OCI-LY3 (cell line): ENCODE measurements around the gene MAGI2.

Experiments used
- H2AFZ ChIP-seq: fragments of 200-600, 300-600 bp; shearing (Covaris generic); 2 replicates; pipeline ENCODE4 v1.6.0; 2014; ENCODE audit warnings: antibody characterized with exemption, low read depth, low read length
- H3K27ac ChIP-seq: fragments of 200-600, 300-600 bp; sonication (generic); 2 replicates; pipeline ENCODE4 v1.5.1; 2014; ENCODE audit warnings: mild to moderate bottlenecking, low read length, moderate library complexity, mixed read lengths
- H3K27me3 ChIP-seq: fragments of 200-600, 300-600 bp; sonication (generic); 2 replicates; pipeline ENCODE4 v1.6.1; 2014; ENCODE audit warnings: low read depth, low read length, mixed read lengths
- H3K36me3 ChIP-seq: fragments of 200-600, 300-600 bp; sonication (generic); replicated peaks from 2 replicates; pipeline ENCODE3; 2014; ENCODE audit warnings: low read depth, low read length, mixed read lengths
- H3K4me1 ChIP-seq: fragments of 300-600, 200-600 bp; sonication (generic); 2 replicates; pipeline ENCODE4 v1.6.1; 2014; ENCODE audit warnings: low read length, mixed read lengths
- H3K4me2 ChIP-seq: fragments of 200-600, 300-600 bp; sonication (generic); 2 replicates; pipeline ENCODE4 v1.6.1; 2014; ENCODE audit warnings: low read length, mixed read lengths
- H3K4me3 ChIP-seq: fragments of 300-600, 200-600 bp; sonication (generic); 2 replicates; pipeline ENCODE4 v1.5.1; 2014; ENCODE audit warnings: antibody characterized with exemption, mild to moderate bottlenecking, low read length, moderate library complexity
- H3K79me2 ChIP-seq: fragments of 300-600, 200-600 bp; shearing (Covaris generic); 2 replicates; pipeline ENCODE4 v1.6.1; 2014; ENCODE audit warnings: mild to moderate bottlenecking, low read length, mixed read lengths
- H3K9ac ChIP-seq: fragments of 300-600, 200-600 bp; shearing (Covaris generic); 2 replicates; pipeline ENCODE4 v1.6.0; 2014; ENCODE audit warnings: mild to moderate bottlenecking, low read length, moderate library complexity
- H3K9me3 ChIP-seq: fragments of 200-600, 300-600 bp; shearing (Covaris generic); 2 replicates; pipeline ENCODE4 v1.6.1; 2014; ENCODE audit warnings: low read length, mixed read lengths; ENCODE audit not compliant: insufficient read depth
- H4K20me1 ChIP-seq: fragments of 200-600, 300-600 bp; sonication (generic); 2 replicates; pipeline ENCODE4 v1.6.1; 2016; ENCODE audit warnings: low read length, mixed read lengths; ENCODE audit not compliant: insufficient read depth
- CTCF ChIP-seq: fragments of 200-600, 300-600 bp; sonication (generic); IDR thresholded peaks from 2 replicates; pipeline ENCODE4 v1.5.1; 2014; ENCODE audit warnings: antibody characterized with exemption, low read length, low read depth
- EZH2phosphoT487 ChIP-seq: fragments of 200-600 bp; shearing (Covaris generic); IDR thresholded peaks from 2 replicates; pipeline ENCODE4 v1.6.1; 2018; ENCODE audit warnings: antibody characterized with exemption, mixed run types, low read depth

The MAGI2 gene

GRCh38 chr7:79334334-79334733, 119.1 kb downstream of the MAGI2 start:
- Histone ChIP-seq H4K20me1 (no peaks in the 10 kb centered on the region), H3K4me1 (no peaks in the 10 kb centered on the region), H3K36me3 (no peaks in the 10 kb centered on the region), H3K9me3 (no peaks in the 10 kb centered on the region), H3K27me3 (no peaks in the 10 kb centered on the region), H3K79me2 (no peaks in the 10 kb centered on the region), H2AFZ (no peak overlapping the region), H3K27ac (no peak overlapping the region), H3K4me2 (no peak overlapping the region), H3K4me3 (no peak overlapping the region), H3K9ac (no peak overlapping the region)
- TF ChIP-seq CTCF (no peak), EZH2phosphoT487 (no peak)

- Histone ChIP-seq H3K9me3 (no peaks in the 10 kb centered on the region), H3K4me3 (no peak overlapping the region), H4K20me1 (no peaks in the 10 kb centered on the region), H3K4me1 (no peaks in the 10 kb centered on the region), H3K9ac (no peak overlapping the region), H3K36me3 (no peaks in the 10 kb centered on the region), H2AFZ (no peak overlapping the region), H3K4me2 (no peak overlapping the region), H3K27ac (no peak overlapping the region), H3K79me2 (no peaks in the 10 kb centered on the region), H3K27me3 (no peaks in the 10 kb centered on the region)
- TF ChIP-seq CTCF, result no peak
- no peak for TF ChIP-seq EZH2phosphoT487
Measured at GRCh38 chr7:79332091-79332490, 121.4 kb downstream of the MAGI2 start.

- no peak for TF ChIP-seq EZH2phosphoT487
- TF ChIP-seq CTCF, result no peak
- no peaks in the 10 kb centered on the region for H4K20me1 ChIP-seq
- H3K79me2 ChIP-seq, result no peaks in the 10 kb centered on the region
- H3K4me2 ChIP-seq, result no peak overlapping the region
- H3K27me3 ChIP-seq, result no peaks in the 10 kb centered on the region
- no peaks in the 10 kb centered on the region for H3K4me1 ChIP-seq
- H3K9ac ChIP-seq, result no peak overlapping the region
- no peak overlapping the region for H3K27ac ChIP-seq
- no peak overlapping the region for H3K4me3 ChIP-seq
- H3K9me3 ChIP-seq, result no peaks in the 10 kb centered on the region
- H3K36me3 ChIP-seq, result no peaks in the 10 kb centered on the region
- H2AFZ ChIP-seq, result no peak overlapping the region
Measured at GRCh38 chr7:79329464-79329863, 124.0 kb downstream of the MAGI2 start.

GRCh38 chr7:79320741-79321473, 132.6 kb downstream of the MAGI2 start:
- no peak for TF ChIP-seq EZH2phosphoT487
- no peak for TF ChIP-seq CTCF
- no peaks in the 10 kb centered on the region for H3K4me1 ChIP-seq
- H2AFZ ChIP-seq, result no peak overlapping the region
- no peaks in the 10 kb centered on the region for H3K79me2 ChIP-seq
- H3K36me3 ChIP-seq, result no peaks in the 10 kb centered on the region
- H3K9ac ChIP-seq, result no peak overlapping the region
- no peaks in the 10 kb centered on the region for H3K27me3 ChIP-seq
- no peaks in the 10 kb centered on the region for H4K20me1 ChIP-seq
- no peaks in the 10 kb centered on the region for H3K9me3 ChIP-seq
- no peak overlapping the region for H3K4me3 ChIP-seq
- H3K27ac ChIP-seq, result no peak overlapping the region
- no peak overlapping the region for H3K4me2 ChIP-seq
